WTC11 (cell line): Measurements from ENCODE around the gene STAB2.

Experiments used
- ESRRA ChIP-seq: sonication (generic); formaldehyde crosslinking; IDR thresholded peaks from 2 replicates; pipeline ENCODE4 v1.8.1; 2022; ENCODE audit warnings: mild to moderate bottlenecking, missing genetic modification reagents, borderline replicate concordance
- ETV6 ChIP-seq: sonication (generic); formaldehyde crosslinking; IDR thresholded peaks from 2 replicates; pipeline ENCODE4 v1.8.1; 2022; ENCODE audit warnings: mild to moderate bottlenecking, missing genetic modification reagents
- IRF2 ChIP-seq: sonication (generic); formaldehyde crosslinking; IDR thresholded peaks from 2 replicates; pipeline ENCODE4 v1.8.0; 2022; ENCODE audit warnings: low read depth, missing genetic modification reagents, borderline replicate concordance
- NFYB ChIP-seq: sonication (generic); formaldehyde crosslinking; conservative IDR thresholded peaks from 2 replicates; pipeline ENCODE4 v1.8.0; 2022; ENCODE audit warnings: low read depth, missing genetic modification reagents
- OVOL2 ChIP-seq: fragments of 250-450 bp; sonication (Bioruptor Pico); IDR thresholded peaks from 2 replicates; pipeline ENCODE4 v1.9.0; 2021; ENCODE audit warnings: mild to moderate bottlenecking, borderline replicate concordance
- PRRX2 ChIP-seq: fragments of 250-450 bp; sonication (Bioruptor Pico); IDR thresholded peaks from 2 replicates; pipeline ENCODE4 v1.8.0; 2021; ENCODE audit warnings: mild to moderate bottlenecking
- SMAD4 ChIP-seq: sonication (generic); formaldehyde crosslinking; IDR thresholded peaks from 2 replicates; pipeline ENCODE4 v1.8.0; 2022; ENCODE audit warnings: mild to moderate bottlenecking, missing genetic modification reagents
- TEAD4 ChIP-seq: sonication (generic); formaldehyde crosslinking; IDR thresholded peaks from 2 replicates; pipeline ENCODE4 v1.8.0; 2022; ENCODE audit warnings: mild to moderate bottlenecking, missing genetic modification reagents
- TF ChIP-seq, protein P1 (sequence below): sonication (generic); formaldehyde crosslinking; conservative IDR thresholded peaks from 2 replicates; pipeline ENCODE4 v1.8.1; 2022; ENCODE audit warnings: mild to moderate bottlenecking, missing genetic modification reagents
- TF ChIP-seq, protein P2 (sequence below): sonication (generic); formaldehyde crosslinking; conservative IDR thresholded peaks from 2 replicates; pipeline ENCODE4 v1.8.1; 2023; ENCODE audit warnings: mild to moderate bottlenecking, low read depth, missing genetic modification reagents, moderate library complexity
- TF ChIP-seq, protein P3 (sequence below): sonication (generic); formaldehyde crosslinking; IDR thresholded peaks from 2 replicates; pipeline ENCODE4 v1.8.1; 2022; ENCODE audit warnings: low read depth, missing genetic modification reagents, borderline replicate concordance
- TF ChIP-seq, protein P4 (sequence below): sonication (generic); formaldehyde crosslinking; IDR thresholded peaks from 2 replicates; pipeline ENCODE4 v1.8.0; 2022; ENCODE audit warnings: missing genetic modification reagents

DNA sequence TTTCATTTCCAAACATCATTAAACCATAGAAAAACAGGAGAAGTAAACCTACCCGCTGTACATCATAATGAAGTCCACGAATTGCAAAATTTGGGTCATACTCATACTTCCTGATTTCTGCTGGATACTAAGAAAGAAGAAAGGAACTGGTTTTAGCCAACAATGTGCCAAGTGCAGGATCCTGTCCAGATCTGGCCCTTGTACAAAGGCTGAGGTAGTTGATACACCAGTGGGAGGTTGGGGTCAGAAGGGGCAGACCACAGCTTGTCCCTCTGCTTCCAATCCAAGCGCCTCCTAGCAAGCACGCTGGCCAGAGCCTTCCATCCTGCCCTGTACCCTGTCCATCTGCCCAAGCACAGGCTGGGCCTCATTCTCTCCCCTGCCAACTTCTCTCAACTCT lies 219.7 kb downstream of the STAB2 start:
- TF ChIP-seq, protein P1, sequence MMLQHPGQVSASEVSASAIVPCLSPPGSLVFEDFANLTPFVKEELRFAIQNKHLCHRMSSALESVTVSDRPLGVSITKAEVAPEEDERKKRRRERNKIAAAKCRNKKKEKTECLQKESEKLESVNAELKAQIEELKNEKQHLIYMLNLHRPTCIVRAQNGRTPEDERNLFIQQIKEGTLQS (CRISPR knock-in tag): no peak
- no peak for TF ChIP-seq IRF2 (CRISPR knock-in tag)
- TF ChIP-seq ESRRA (CRISPR knock-in tag): no peak
- no peak for TF ChIP-seq ETV6
- no peak for TF ChIP-seq PRRX2 (CRISPR knock-in tag)
- TF ChIP-seq SMAD4 (CRISPR knock-in tag): no peak
- TF ChIP-seq, protein P2, sequence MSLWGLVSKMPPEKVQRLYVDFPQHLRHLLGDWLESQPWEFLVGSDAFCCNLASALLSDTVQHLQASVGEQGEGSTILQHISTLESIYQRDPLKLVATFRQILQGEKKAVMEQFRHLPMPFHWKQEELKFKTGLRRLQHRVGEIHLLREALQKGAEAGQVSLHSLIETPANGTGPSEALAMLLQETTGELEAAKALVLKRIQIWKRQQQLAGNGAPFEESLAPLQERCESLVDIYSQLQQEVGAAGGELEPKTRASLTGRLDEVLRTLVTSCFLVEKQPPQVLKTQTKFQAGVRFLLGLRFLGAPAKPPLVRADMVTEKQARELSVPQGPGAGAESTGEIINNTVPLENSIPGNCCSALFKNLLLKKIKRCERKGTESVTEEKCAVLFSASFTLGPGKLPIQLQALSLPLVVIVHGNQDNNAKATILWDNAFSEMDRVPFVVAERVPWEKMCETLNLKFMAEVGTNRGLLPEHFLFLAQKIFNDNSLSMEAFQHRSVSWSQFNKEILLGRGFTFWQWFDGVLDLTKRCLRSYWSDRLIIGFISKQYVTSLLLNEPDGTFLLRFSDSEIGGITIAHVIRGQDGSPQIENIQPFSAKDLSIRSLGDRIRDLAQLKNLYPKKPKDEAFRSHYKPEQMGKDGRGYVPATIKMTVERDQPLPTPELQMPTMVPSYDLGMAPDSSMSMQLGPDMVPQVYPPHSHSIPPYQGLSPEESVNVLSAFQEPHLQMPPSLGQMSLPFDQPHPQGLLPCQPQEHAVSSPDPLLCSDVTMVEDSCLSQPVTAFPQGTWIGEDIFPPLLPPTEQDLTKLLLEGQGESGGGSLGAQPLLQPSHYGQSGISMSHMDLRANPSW (CRISPR knock-in tag): no peak
- no peak for TF ChIP-seq OVOL2
- TF ChIP-seq NFYB (CRISPR knock-in tag): no peak
- no peak for TF ChIP-seq TEAD4
- TF ChIP-seq, protein P3, sequence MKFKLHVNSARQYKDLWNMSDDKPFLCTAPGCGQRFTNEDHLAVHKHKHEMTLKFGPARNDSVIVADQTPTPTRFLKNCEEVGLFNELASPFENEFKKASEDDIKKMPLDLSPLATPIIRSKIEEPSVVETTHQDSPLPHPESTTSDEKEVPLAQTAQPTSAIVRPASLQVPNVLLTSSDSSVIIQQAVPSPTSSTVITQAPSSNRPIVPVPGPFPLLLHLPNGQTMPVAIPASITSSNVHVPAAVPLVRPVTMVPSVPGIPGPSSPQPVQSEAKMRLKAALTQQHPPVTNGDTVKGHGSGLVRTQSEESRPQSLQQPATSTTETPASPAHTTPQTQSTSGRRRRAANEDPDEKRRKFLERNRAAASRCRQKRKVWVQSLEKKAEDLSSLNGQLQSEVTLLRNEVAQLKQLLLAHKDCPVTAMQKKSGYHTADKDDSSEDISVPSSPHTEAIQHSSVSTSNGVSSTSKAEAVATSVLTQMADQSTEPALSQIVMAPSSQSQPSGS: no peak
- TF ChIP-seq, protein P4, sequence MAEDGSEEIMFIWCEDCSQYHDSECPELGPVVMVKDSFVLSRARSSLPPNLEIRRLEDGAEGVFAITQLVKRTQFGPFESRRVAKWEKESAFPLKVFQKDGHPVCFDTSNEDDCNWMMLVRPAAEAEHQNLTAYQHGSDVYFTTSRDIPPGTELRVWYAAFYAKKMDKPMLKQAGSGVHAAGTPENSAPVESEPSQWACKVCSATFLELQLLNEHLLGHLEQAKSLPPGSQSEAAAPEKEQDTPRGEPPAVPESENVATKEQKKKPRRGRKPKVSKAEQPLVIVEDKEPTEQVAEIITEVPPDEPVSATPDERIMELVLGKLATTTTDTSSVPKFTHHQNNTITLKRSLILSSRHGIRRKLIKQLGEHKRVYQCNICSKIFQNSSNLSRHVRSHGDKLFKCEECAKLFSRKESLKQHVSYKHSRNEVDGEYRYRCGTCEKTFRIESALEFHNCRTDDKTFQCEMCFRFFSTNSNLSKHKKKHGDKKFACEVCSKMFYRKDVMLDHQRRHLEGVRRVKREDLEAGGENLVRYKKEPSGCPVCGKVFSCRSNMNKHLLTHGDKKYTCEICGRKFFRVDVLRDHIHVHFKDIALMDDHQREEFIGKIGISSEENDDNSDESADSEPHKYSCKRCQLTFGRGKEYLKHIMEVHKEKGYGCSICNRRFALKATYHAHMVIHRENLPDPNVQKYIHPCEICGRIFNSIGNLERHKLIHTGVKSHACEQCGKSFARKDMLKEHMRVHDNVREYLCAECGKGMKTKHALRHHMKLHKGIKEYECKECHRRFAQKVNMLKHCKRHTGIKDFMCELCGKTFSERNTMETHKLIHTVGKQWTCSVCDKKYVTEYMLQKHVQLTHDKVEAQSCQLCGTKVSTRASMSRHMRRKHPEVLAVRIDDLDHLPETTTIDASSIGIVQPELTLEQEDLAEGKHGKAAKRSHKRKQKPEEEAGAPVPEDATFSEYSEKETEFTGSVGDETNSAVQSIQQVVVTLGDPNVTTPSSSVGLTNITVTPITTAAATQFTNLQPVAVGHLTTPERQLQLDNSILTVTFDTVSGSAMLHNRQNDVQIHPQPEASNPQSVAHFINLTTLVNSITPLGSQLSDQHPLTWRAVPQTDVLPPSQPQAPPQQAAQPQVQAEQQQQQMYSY (CRISPR knock-in tag): no peak
